HG03565 (cell line): Measurements from ENCODE around the gene PRC1.
"Not testable (repeated sequence)": the region's sequence is repeated elsewhere in the genome, so short reads cannot be mapped to it uniquely, and the experiment has no call there.

Source experiments
- ATAC-seq: cut with Tn5 transposase; IDR thresholded peaks from one replicate; pipeline ENCODE4 v1.9.1; 2021; ENCODE audit warnings: mild to moderate bottlenecking, moderate library complexity; ENCODE audit not compliant: unreplicated experiment

PRC1 gene

DNA sequence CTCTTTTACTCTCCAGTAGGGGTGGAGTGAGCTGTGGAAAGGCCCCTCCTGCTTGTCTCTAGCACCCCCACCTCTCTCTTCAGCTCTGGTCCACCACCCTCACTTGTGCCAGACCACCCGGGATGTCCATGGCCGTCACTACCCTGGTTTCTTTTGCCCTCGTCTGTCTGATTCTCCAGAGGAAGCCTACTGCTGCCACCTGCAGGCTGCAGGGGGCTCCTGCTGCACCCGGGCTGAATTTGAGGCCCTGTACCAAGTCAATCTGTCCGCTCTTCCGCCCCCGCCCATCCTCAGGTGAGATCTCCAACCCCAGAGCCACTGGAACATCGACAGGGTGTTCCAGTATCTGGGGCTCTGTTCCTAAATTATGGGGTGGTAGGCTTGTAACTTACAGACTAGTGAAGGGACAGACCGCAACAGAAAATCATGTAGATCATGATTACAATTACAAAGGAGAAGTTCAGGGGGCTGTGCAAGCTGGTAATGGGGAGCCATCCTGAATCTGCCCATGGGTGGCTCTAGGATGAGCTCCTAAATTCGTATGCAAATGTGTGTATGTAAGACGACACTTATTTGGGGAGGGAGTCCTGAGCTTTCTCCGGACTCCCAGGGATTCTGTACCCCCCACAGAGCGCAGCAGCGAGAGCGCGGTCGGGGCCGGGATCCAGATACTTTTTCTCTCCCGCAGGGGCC lies 59.9 kb downstream of the PRC1 start:
- ATAC-seq, result peak; percentile 27

DNA sequence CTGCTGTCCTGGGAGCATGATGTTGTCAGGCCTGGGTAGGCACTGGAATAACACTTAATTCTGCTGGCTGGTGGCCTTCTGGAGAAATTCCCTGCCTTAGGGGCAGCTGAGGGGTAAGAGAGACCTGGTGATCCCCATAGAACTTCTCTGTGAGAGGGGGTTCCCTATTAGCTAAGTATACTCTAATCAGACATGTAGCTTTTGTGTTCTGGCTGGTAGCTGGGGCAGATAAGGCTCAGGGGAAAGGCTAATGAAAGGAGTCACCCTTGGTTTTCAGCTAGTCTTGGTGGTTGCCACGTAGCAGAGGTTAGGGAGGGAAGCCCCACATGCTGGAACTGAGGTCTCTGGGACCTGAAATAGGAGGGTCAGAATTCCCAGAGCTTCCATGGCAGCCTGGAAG lies 61.0 kb downstream of the PRC1 start:
- ATAC-seq, result no peak

DNA sequence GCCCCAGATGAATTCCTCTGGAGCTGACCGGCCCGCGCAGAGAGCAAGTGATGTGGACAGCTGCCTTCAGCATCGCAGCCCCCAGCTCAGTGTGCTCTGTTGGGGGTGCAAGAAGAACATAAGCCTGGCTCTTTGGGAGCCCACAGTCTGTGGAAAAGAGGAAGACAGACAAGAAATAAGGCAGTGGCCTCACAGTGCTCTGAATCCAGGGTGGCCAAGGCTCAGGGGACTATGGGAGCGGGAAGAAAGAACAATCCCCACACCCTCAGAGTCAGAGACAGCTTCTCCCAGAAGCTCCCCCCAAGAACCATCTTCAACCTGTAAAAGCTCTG lies 61.7 kb downstream of the PRC1 start:
- no peak for ATAC-seq

DNA sequence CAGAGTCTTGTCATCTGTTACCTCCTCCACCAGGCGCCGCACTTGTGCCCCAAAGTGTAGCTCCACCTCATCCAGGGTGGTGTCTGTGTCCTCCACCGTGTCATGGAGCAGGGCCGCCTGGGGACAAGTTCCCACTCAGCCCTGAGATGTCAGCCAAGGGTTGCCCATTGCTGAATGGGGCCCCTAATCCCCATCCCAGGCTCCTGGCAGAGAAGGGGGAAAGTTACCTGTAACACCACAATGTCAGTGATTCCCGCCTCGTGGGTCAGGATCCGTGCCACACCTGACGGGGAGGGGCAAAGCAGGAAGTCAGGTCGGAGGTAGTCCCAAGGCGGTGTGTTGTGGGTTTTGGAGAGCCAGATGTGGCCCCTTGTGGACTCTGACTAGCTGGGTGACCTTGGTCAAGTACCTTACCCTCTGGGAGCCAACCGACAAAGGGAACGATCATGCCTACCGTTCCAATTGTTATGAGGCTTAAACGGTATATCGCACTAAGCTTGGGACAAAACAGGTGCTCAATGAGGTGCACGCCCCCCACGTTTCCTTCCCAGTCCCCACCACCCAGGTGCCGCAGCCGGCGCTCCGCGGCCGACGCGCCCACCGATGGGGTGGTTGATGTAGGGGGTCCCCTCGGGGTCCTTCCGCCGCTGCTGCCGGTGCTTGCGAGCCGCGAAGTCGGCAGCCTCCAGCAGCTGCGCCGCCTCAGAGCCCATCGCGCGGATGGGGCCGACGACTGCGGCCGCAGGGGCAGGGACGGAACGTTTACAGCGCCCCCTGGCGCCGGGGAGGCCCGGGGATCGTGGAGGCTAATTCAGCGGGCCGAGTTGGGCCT lies 62.3 kb downstream of the PRC1 start, which contains the start of gene HDDC3:
Gene HDDC3 (minus strand): TSS at position 722 of the 832 bp plus-strand sequence. CDS start 9 bp downstream, at position 713.
- peak; percentile 38 for ATAC-seq

DNA sequence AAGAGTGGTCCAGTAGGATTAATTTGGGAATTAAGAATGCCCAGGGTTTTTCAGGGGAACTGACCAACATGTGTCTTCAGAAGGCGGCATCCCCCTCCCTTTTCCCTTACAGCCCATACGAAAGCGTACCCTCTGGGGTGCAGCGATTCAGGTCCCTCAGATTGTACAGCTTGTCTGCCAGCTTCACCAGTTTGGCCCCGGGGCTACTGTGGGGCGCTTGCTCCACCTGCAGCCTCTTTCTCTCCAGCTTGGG lies 62.8 kb downstream of the PRC1 start:
- no peak for ATAC-seq

DNA sequence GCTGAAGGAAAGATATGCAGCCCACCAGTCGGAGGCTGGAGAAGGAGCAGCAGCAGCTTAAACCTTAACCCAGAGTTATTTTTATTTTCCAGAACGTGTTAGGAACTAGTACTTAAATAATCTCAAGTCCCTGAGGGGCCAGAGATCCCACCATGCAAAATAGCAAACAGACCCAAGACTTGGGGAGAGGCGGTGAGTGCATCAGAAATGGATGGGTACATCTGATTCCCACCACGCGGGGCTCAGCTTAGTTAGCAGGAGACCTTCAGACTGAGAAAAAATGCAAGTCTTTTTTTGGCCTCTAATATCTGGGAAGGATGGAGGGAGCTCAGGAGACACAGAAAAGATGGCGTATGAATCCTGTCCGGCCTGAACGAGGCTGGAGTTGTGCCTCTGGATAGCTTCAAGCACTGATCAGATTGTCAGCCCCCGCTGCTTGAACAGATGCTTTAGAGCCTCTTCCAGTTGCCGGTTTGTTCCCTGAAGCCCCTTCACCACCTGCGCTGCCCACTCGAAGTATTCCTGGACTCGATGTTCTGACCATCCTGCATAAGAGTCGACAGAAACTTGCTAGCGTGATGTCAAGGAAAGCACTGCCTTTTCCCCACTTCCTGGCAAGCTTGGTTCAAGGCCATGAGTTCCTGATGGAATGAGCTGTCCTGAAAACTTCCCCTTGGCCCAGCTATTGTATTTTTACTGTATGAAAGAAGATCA lies 63.3 kb downstream of the PRC1 start:
- ATAC-seq, result no peak

DNA sequence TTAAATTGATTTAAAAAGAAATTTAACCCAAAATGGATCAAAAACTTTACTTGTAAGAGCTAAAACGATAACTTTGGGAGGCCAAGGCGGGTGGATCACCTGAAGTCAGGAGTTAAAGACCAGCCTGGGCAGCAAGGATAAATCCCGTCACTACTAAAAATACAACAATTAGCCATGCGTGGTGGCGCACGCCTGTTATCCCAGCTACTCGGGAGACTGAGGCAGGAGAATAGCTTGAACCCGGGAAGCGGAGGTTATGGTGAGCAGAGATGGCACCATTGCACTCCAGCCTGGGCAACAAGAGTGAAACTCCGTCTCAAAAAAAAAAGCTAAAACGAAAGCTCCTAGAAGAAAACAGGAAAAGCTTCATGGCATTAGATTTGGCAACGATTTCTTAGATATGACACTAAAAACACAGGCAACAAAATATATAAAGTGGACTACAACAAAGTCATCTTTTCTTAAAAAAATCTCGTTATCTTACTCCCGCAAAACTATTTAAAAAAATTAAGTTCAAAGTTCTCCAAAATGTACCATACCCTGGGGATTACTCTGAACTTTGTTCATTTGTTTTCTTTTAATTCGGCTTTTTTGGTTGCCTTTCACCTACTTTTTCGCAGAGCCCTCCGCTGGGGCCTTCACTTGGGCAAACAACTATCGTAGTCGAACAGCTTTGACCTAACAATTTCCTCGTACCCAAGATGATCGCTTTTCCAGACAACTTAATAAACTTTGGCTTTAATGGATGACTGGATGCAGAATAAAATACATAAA lies 64.9 kb downstream of the PRC1 start:
- ATAC-seq, result no peak

DNA sequence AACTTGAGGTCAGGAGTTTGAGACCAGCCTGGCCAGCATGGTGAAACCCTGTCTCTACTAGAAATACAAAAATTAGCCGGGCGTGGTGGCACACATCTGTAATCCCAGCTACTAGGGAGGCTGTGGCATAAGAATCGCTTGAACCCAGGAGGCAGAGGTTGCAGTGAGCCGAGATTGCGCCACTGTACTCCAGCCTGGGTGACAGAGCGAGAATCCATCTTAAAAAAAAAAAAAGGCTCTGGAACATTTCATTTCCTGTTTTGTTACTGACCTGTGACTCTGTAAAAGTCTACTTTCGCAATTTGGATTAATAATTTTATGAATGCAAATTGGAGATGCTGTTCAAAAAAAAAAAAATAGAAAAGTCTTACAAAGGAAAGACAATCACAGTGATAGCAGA lies 66.2 kb downstream of the PRC1 start:
- not testable (repeated sequence) for ATAC-seq

DNA sequence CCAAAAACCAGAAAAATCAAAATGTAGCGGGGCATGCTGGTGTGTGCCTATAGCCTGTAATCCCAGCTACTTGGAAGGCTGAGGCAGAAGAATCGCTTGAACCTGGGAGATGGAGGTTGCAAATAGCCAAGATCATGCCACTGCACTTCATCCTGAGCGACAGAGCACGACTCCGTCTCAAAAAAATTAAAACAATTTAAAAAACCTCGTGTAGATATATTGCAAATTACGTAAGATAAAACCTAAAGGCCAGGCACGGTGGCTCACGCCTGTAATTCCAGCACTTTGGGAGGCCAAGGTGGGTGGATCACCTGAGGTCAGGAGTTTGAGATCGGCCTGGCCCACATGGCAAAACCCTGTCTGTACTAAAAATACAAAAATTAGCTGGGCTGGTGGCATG lies 67.6 kb downstream of the PRC1 start:
- ATAC-seq, result not testable (repeated sequence)

DNA sequence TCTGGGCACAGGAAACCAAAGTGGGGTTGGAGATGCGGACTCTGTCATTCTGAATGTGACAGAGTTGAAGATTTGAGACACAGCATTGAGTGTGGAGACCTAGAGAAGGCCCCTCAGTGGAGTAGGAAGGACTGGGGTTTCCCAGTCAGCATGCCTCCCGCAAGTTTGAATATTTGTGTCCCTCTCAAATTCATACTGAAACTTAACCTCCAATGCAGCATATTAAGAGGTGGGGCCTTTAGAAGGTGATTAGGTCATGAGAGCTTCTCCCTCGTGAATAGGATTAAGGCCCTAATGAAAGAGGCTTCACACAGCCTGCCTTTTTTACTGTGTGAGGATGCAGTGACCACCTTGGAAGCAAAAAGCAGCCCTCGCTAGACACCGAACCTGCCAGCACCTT lies 70.0 kb downstream of the PRC1 start:
- peak; percentile 66 for ATAC-seq

DNA sequence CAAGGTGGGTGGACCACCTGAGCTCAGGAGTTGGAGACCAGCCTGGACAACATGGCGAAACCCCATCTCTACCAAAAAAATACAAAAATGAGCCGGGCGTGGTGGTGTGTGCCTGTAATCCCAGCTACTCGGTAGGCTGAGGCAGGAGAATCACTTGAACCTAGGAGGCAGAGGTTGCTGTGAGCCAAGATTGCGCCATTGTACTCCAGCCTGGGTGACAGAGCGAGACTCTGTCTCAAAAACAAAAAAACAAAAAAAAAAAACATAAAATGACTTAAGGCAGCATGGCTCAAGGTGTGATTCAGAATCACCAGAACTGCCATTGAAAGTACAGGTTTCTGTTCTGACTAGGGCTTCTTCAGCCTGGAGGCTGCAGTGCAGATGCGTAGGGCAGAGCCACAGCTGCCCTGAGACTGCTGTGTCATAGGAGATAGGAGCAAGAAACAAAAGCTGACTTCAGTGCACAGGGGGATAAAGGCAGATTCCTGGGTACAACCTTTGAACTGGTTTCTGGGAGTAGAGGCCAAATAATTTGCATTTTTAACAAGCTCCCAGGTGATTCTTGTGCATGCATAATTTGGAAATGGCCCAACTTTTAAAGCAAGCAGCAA lies 71.5 kb downstream of the PRC1 start:
- peak; percentile 79 for ATAC-seq

DNA sequence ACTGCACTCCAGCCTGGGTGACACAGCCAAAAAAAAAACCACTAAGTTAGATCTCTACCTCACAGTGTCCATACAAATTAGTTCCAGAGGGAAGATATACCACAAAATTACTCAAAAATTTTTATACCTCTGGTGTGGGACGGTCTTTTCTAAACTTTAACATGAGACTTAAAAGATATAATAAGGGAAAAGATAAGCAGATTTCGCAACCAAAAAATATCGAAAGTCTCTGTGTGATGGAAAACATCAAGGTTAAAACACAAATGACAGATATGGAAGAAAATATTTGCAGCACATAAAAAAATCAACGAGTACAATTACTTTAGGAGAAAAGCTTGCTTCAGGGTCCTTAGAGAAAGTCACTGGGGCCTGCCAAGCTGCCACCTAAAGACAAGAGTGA lies 72.4 kb downstream of the PRC1 start:
- ATAC-seq, result no peak

DNA sequence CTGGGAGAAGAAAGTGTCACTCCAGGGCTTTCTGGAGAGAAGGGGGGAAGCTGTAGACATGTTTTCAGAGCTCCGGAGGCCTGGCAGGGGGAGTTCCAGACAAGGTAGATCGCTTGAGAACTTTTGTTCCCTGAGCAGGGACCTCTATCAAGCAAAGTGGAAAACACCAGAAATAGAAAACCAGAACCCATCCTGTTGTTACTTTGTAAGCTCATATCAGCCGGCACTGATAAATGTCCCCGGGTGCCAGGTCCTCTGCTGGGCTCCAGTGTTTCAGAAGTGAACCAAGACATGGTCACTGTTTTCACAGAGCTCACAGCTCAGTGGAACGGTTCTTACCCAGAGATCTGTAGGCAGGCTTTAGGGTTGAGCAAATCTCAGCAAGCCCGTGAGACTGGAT lies 75.5 kb downstream of the PRC1 start:
- ATAC-seq, result no peak

DNA sequence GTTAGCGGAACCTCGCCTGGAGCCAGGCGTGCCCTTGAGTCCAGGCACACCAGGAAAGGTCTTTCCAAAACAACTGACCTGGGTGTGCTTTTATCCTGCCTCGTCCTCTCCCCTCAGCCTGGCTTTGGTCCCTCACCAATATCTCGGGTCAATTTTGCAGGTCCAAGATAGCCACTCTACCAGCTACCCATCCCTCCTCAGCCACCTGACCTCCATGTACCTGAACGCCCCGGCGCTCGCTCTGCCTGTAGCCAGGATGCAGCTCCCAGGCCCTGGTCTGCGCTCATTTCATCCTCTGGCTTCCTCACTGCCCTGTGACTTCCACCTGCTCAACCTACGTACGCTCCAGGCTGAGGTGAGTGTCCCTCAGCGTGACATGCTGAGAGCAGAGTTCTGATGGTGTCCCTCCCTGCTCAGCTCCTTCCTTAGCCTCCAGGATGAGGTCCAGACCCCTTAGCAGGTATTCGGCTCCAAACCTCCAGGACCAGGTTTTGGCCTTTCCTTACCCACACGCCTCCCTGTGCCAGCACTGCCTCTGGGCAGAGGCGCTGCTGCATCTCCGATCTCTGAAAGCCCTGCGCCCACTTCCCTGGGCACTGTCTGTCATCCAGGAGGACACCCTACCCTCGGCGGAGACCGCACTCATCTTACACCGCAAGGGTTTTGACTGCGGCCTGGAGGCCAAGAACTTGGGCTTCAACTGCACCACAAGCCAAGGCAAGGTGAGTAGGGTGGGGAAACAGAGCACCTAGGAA lies 76.1 kb downstream of the PRC1 start:
- no peak for ATAC-seq

DNA sequence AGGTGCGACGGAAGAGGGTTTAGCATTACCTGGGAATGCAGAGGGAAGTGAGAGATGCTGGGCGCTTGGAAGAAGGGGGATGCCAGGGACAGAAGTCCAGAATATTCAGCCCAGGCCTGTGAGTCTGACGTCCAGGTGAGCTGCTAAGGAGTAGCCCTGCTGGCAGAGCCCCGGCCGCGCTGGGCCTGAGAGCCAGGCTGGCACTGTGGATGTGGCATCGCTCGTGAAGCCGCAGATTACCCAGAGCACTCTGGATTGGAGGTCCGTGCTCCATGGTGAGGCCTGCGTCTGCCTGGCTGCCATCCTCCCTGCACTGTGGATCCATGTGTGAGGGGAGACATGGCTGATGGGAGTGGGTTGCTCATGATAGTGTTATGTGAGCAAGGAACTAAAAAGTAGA lies 76.8 kb downstream of the PRC1 start:
- no peak for ATAC-seq

DNA sequence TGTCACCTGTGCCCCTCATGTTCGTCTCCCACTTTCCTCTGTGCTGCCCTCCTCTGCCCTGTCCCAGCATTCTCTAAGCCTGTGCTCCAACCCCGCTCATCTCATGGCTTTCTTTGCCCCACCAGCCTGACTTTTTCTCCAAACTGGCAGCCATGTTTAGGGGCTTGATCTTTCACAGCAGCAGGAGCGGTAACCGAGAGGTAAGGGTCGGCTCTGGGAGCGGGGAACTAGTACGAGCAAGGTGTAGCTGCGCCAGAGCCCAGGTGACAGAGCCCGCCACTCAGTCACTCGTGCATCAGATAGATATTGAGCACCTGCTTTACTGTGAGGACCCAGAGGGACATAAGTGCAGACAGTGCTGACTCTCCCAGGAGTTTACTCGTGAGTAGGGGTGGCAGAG lies 77.9 kb downstream of the PRC1 start:
- ATAC-seq, result no peak
